ENCODE results near the gene SIPA1.
"Not testable (repeated sequence)": the region's sequence is repeated elsewhere in the genome, so short reads cannot be mapped to it uniquely, and the experiment has no call there.

The SIPA1 gene

DNA sequence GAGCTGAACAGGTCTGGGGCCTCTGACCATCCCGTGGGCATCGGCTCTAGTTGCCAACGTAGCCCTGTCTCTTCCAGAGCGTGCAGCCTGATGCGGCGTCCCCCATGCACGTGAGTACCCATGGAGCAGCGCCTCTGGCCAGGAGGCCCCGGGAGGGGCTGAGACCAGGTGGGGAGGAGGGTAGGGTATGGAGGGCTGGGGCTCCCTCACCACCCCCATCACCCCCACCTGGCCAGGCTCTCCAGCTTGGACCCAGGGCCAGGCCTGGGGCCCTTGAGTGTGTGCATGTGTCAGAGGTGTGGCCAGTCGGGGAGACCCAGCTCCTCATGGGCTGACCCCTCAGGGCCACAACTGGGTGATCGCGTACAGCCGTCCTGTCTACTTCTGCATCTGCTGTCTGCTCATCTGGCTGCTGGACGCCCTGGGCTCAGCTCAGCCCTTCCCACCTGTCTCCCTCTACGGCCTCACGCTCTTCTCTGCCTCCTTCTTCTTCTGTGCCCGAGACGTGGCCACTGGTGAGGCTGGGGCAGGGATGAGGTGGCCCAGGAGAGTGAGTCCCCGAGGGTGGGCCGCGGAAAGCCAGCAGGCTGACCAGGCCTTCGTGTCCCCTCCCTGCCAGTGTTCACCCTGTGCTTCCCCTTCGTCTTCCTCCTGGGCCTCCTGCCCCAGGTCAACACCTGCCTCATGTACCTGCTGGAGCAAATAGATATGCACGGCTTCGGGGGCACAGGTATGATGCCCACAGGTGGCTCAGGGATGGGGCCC is 13.9 kb upstream of the SIPA1 start:
- no peak for DNase-seq

GRCh38 chr11:65624931-65625627 is 12.8 kb upstream of the SIPA1 start:
- DNase-seq = no peak

- peak; percentile 8 to 20 for DNase-seq
These were observed 12.1 kb upstream of the SIPA1 start for GRCh38 chr11:65625628-65626342.

DNA sequence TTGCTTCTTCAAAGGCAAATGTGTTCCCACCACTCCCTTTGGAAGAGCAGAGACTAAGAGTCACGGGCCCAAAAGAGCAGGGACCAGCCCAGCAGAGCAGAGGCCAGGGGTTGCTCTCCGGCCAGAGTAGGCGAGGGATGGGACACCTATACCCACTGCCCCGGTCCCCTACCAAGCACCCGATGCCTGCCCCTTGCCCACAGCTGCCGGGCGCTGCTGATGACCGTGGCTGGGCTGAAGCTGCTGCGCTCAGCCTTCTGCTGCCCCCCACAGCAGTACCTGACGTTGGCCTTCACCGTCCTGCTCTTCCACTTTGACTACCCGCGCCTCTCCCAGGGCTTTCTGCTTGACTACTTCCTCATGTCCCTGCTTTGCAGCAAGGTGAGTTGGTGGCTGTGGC is 10.7 kb upstream of the SIPA1 start:
- no peak for DNase-seq

DNA sequence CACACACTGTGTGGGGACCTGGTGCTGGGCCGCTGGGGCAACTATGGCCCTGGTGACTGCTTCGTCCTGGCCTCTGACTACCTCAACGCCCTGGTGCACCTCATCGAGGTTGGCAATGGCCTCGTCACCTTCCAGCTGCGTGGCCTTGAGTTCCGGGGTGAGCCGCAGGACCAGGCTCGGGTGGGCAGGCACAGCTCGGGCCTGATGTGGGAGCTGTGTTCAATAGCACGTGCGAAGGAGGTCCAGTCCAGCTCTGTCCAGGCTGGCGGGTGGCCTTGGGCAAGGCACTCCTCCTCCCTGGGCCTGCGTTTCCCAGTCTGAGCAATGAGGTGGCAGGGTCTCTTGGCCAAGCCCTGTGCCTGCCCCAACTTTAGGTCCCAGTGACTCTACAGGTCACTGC is 8.3 kb upstream of the SIPA1 start:
- DNase-seq = no peak

DNA sequence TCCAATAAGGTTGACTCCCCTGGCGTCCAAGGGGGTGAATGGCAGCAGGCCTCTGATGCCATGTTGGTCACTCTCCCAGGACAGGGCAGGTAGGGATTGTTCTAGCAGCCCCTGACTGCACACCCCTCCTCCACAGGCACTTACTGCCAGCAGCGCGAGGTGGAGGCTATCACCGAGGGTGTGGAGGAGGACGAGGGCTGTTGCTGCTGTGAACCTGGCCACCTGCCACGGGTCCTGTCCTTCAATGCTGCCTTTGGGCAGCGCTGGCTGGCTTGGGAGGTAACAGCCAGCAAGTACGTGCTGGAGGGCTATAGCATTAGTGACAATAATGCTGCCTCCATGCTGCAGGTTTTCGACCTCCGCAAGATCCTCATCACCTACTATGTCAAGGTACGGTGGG is 7.7 kb upstream of the SIPA1 start:
- no peak for DNase-seq

GRCh38 chr11:65633390-65634108 is 4.4 kb upstream of the SIPA1 start:
- no peak for DNase-seq

- DNase-seq = no peak
These were observed 3.8 kb upstream of the SIPA1 start for GRCh38 chr11:65634109-65634436.

GRCh38 chr11:65634440-65634839 is 3.5 kb upstream of the SIPA1 start:
- DNase-seq = no peak

DNA sequence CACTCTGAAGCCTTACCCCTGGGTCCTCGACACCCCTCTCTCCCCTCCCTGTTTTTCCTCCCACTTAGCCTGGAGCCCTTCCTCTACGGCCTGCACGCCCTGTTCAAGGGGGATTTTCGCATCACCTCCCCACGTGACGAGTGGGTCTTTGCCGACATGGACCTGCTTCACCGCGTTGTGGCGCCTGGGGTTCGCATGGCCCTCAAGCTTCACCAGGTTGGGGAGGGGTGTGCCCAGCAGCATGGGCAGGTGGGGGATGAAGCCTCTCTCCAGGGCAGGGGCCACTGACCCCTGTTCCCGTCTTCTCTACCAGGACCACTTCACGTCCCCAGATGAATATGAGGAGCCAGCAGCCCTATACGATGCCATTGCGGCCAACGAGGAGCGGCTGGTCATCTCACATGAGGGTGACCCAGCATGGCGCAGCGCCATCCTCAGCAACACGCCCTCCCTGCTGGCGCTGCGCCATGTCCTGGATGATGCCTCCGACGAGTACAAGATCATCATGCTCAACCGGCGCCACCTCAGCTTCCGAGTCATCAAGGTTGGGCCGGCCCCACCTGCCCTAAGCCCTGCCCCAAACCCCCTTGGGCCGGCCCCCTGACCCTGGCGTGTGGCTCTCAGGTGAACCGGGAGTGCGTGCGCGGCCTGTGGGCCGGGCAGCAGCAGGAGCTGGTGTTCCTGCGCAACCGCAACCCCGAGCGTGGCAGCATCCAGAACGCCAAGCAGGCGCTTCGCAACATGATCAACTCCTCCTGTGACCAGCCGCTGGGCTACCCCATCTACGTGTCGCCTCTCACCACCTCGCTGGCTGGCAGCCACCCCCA is 2.8 kb upstream of the SIPA1 start:
- DNase-seq = no peak

DNA sequence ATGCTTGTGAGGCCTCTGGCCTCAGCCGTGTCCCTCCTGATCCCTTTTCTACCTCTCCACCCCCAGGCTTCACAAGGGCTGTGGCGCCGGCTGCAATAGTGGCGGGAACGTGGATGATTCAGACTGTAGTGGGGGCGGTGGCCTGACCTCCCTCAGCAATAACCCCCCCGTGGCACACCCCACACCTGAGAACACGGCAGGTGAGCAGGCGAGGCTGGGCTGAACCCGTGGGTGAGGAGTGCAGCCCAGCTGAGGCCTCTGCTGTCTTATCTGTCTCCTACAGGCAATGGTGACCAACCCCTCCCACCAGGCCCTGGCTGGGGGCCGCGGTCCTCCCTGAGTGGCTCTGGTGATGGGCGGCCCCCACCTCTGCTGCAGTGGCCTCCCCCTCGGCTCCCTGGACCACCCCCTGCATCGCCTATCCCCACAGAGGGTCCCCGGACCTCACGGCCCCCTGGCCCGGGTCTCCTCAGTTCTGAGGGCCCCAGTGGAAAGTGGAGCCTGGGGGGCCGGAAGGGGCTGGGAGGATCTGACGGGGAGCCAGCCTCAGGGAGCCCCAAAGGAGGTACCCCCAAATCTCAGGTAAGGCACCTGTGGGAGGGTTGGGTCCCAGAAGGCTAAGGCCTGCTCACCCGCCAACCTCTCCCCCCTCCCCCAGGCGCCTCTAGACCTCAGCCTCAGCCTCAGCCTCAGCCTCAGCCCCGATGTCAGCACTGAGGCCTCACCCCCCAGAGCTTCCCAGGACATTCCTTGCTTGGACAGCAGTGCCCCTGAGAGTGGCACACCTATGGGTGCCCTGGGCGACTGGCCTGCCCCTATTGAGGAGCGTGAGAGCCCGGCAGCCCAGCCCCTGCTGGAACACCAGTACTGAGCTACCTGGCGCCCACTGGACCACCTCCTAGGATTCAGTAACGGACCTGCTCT is 1.5 kb upstream of the SIPA1 start:
- DNase-seq = no peak

DNA sequence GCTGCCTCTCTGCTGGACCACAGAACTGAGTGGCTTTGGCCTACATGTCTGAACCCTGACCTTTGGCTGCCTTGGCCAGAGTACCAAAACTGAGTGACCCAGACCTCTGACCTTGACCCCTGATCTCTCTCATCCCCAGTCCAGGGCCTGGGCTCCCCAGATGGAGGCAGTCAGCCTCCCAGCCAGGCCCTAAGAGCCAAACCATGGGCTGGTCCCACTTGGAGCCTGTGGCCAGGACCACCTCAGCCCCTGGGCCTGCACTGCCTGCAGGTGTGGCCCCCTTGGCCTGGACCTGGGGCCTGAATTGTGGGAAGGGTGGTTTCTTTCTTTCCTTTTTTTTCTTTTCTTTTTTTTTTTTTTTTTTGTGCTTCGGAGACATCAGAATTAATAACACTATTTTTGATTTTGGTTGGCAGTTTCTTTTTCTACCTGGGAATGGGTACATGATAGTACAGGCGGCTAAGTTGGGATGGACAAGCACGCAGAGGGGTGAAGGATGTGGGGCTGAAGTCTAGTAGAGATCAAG is 806 bp upstream of the SIPA1 start:
- DNase-seq = no peak

- not testable (repeated sequence) for DNase-seq
These were observed 1.3 kb downstream of the SIPA1 start for GRCh38 chr11:65639228-65639597.

DNA sequence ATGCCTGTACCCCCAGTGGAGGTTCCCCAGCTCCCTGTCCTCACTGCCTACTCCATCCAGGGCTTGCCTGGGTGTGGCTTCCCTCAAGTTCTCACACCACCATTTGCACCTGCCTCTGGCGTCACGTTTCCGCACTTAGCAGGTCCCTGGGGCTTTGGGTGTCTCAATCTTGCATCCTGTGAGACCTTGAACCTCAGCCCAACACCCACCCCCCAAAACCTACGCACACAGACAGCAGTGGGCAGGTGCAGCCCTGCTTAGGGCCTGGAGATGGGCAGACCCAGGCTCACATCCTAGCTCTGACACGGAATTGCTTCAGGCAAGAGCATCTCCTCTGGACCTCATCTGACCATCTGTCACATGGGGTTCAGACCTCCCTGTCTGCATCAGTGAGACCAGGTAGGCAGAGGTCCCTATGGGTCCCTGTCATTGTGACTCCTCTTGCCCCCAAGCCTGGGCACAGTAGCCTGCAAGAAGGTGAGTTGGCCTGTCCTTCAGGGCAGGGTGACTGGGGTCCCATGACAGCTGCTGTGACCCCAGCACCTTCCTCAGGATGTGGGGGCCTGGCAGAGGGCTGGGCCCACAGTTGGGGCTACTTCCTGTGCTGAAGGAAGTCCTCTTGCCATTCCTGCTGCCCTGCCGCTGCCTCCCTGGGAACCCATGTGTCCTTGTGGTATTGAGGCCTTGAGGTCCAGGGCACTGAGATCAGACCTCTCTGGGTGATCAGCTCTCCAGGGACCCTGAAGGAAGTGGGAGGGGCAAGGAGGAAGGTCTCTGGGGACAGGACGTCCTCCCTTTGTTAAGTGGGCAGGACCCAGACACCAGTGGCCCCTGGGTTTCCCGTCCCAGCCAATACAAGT is 2.0 kb downstream of the SIPA1 start:
- no peak for DNase-seq

DNA sequence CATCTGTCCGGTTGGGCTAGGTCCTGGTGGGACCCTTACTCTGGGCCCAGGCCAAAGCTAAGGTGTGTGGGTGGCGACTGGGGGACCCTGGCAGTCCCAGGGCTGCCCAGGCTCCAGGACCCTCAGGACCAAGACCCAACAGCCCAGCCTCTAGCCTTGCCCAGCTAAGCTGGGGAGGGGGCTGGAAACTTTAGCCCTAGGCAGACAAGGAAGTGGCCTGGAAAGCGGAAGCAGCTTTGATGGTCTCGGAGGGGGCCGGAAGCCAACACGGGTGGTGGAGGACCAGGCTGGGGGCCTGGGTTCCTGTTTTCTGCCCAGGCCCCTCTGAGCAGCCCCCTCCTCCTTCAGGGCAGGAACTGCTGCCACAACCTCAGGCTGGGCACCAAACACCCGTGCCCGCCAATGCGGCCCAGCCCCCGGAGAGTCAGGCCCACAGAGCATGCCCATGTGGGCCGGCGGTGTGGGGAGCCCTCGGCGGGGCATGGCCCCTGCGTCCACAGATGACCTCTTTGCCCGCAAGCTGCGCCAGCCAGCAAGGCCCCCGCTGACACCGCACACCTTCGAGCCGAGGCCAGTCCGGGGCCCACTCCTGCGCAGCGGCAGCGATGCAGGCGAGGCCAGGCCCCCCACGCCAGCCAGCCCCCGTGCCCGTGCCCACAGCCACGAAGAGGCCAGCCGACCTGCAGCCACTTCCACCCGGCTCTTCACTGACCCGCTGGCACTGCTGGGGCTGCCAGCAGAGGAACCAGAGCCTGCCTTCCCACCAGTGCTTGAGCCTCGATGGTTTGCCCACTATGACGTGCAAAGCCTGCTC is 2.8 kb downstream of the SIPA1 start:
- DNase-seq = no peak

GRCh38 chr11:65641297-65642013 is 3.6 kb downstream of the SIPA1 start:
- DNase-seq = no peak

DNA sequence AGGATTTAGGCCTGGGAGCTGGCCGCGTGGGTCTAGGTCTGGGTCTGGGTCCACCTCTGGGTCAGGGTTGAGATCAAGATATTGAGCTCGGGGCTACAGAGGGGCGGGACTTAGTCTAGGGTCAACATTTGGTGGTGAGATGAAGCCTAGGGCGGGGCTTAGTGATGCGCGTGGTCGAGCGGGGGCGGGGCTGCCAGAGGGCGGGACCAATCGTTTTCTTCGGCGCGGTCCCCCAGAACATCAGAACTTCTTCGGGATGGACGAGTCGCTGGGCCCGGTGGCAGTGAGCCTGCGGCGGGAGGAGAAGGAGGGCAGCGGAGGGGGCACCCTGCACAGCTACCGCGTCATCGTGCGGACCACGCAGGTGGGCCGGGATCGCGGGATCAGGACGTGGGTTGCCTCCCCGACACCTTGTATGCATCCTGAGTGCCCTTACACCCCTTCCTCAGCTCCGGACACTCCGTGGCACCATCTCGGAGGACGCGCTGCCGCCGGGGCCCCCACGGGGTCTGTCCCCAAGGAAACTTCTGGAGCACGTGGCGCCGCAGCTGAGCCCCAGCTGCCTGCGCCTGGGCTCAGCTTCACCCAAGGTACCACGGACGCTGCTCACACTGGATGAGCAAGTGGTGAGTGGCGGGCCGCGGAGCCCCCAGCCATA is 4.2 kb downstream of the SIPA1 start:
- DNase-seq = no peak

DNA sequence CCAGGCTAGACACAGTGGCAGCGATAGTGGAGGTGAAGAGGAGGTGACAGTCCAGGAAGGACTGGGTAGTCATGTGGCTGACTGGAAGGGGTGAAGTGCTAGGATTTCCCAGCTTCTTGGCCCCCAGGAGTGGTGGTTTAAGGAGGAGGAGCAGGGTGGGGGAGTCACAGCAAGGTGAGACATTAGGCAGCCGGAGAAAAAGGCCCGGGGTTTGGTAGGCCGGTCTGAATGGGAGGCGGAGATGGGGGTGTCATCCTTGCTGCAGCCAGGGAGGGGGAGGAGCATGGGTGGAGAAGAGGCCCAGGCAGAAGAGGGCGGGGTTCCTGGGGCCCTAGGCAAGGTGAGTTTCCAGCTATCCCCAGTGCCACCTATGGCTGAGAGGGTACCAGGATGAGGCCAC is 6.1 kb downstream of the SIPA1 start:
- DNase-seq = no peak
